Activated naive CD8-positive, alpha-beta T cell (primary cell): ENCODE data around the gene HDAC7.

Source experiments
- H3K27ac Mint-ChIP-seq: one replicate; pipeline ENCODE4 v1.8.0; 2021; ENCODE audit warnings: mixed read lengths
- H3K27me3 Mint-ChIP-seq: one replicate; pipeline ENCODE4 v1.8.0; 2021; ENCODE audit warnings: mixed read lengths
- H3K36me3 Mint-ChIP-seq: one replicate; pipeline ENCODE4 v1.8.0; 2021; ENCODE audit warnings: mixed read lengths
- H3K4me1 Mint-ChIP-seq: one replicate; pipeline ENCODE4 v1.8.0; 2021; ENCODE audit warnings: low read depth, mixed read lengths
- H3K4me3 Mint-ChIP-seq: one replicate; pipeline ENCODE4 v1.8.0; 2021; ENCODE audit warnings: mild to moderate bottlenecking, mixed read lengths
- H3K9me3 Mint-ChIP-seq: one replicate; pipeline ENCODE4 v1.8.0; 2021; ENCODE audit warnings: low read depth, mixed read lengths

Gene HDAC7

DNA sequence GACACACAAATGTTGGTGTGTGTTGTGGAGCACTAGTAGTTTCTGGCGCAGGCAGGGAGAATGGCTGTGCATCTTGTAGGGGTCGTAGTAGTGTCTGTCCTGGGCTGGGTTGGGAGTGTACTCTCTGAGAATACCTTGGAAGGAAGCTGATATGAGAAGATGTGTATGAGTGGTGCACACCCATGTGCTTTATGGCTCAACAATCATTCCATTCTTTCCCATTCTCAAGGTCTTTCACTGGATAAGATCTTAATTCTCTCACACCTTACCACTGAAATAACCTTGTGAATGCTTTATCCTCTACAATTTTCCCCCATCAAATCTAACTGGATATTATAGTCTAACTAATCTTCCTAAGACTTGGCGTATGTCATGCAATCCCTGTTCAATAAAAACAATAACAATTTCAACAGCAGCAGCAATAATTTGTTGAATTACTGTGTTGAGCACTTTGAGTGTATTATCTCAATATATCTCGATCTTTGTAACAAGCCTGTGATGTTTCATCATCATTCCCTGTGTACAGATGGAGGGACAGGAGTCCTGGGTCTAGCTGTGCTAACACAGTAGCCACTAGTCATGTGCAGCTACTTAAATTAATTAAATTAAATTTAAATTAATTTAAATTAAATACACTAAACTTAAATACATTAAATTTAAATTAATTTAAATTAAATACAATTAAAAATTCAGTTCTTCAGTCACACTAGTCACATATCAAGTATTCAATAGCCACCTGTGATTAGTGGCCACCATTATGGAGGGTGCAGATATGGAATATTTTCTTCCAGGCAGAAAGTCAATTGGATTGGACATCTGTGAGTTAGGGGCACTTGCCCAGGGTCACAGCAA, 50.2 kb downstream of the HDAC7 start:
- no peak overlapping the region for H3K4me3 Mint-ChIP-seq
- peaks cover 31% of the 10 kb centered on the region for H3K4me1 Mint-ChIP-seq
- no peaks in the 10 kb centered on the region for H3K27me3 Mint-ChIP-seq
- H3K9me3 Mint-ChIP-seq, result no peaks in the 10 kb centered on the region
- no peaks in the 10 kb centered on the region for H3K36me3 Mint-ChIP-seq
- no peak overlapping the region for H3K27ac Mint-ChIP-seq

DNA sequence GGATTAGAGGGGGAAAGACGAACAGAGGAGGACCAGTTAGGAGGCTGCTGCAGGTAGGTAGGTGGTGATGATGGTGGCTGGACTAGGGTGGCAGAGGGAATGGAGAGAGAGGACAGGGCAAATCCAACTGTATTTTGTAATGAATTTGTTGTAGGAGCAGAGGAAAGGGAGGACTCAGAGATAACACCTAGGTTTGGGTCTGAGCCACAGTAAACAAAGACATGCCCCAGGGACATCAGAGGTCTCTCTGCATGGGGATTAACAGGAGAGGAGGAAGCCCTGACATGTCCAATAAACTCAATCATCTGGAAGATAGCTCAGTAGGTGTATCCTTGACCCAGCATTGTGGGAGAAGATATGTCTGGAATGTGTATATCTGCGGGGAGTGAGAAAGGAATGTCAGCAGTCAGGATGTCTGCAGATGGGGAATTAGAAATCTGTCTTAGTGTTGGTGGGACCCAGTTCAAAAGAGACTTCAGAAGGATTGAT, 51.3 kb downstream of the HDAC7 start:
- no peaks in the 10 kb centered on the region for H3K27me3 Mint-ChIP-seq
- H3K4me3 Mint-ChIP-seq, result no peak overlapping the region
- no peaks in the 10 kb centered on the region for H3K9me3 Mint-ChIP-seq
- no peak overlapping the region for H3K27ac Mint-ChIP-seq
- peaks cover 23% of the 10 kb centered on the region for H3K4me1 Mint-ChIP-seq
- no peaks in the 10 kb centered on the region for H3K36me3 Mint-ChIP-seq

DNA sequence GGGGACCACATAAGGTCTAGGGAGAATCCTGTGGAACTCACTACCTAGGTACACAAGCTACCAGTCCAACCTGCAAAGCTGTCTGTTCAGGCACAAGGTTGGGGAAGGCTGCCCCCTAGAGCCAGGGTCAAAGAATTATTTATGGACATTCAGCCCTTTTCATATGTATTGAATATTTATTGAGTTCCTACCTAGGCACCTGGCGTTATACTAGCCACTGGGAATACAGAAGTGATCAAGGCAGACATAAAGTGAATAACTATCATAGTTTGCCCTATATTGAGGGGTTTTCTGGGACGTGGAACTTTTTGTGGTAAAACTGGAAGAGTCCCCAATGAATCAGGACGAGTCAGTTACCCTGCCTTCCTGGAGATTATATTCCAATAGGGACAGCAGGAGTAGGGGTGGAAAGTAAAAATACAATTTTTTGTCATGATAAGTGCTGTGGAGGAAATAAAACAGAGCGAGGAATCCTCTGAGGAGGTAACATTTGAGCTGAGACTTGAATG, 52.4 kb downstream of the HDAC7 start:
- Mint-ChIP-seq H3K27ac (no peak overlapping the region), H3K9me3 (no peaks in the 10 kb centered on the region), H3K4me1 (peaks cover 20% of the 10 kb centered on the region), H3K27me3 (no peaks in the 10 kb centered on the region), H3K4me3 (no peak overlapping the region), H3K36me3 (no peaks in the 10 kb centered on the region)

DNA sequence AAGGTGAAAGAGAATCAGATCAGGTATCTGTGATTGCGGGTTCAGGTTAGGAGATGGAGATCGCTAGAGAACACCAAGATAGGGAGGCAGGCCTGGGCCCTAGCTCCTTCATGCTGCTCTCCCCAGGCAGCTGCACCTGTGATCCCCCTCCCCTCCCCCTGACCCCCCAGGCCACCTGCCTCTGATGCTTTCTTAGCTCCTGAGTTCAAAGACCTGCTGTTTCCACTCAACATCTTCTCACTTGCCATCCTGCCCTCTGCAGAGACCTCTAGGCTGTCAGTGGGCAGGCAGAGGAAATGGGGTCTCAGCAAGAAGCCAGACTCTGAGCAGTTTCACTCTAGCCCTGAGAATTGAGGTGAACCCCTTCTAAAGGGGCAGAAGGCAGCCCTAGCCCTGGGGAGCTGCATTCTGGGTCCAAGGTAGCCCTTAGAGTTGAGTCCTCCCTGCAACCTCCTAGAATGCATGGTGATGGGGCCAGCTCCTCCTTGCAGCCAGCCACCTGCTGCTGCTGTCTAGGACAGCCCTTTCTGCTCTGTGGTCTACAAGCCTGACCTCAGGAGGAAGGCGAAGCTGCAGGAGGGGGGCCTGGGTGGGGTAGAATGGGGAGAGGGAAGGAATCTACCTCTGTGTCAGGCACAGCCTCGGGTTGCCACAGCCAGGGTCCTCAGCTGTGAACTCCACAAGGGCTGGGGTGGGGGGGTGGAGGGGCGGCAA, 53.0 kb downstream of the HDAC7 start:
- Mint-ChIP-seq H3K36me3 (no peaks in the 10 kb centered on the region), H3K4me3 (no peak overlapping the region), H3K27ac (no peak overlapping the region), H3K9me3 (no peaks in the 10 kb centered on the region), H3K27me3 (no peaks in the 10 kb centered on the region), H3K4me1 (peaks cover 17% of the 10 kb centered on the region)

DNA sequence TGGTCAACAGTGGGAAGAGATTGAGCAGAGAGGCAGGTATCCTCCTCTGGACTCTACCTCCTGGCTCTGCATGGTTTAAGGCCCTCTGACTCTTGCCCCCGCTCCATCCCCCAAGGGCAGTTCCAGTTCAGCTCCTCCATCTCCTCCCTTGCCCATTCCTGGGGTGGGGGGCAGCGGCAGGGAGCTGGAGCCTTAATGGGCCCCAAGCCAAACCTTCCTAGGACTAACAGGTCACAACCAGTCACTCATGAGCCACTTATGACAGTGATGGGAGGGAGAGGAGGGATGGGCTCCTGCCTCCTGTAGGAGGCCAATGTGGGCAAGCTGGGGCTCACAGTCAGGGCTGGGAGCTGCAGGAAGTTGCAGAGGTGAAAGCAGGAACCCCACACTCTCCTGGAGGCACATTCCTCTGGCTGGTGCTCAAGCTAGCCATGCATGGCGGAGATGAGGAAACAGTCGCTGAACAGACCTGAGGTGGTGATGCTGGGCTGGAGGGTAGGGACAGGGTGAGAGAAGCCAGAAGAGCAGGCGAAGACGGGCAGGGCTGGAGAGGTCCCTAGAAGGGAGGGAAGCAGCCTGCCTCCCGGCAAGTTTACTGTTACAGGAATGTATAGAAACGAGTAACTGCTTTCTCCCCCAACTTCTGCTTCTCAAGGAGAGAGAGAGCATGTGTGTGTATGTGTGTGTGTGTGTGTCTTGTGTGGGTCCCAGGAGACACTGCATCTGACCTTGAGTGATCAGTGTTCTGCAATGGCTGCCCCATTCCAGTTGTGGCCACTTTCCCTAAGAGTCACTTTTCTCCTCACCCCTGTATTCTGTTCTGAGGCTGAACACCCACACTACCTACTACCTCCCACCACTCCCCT, 56.0 kb downstream of the HDAC7 start:
- Mint-ChIP-seq H3K9me3 (no peaks in the 10 kb centered on the region), H3K27me3 (no peaks in the 10 kb centered on the region), H3K4me3 (no peak overlapping the region), H3K27ac (no peak overlapping the region), H3K36me3 (no peaks in the 10 kb centered on the region), H3K4me1 (peaks cover 21% of the 10 kb centered on the region)

DNA sequence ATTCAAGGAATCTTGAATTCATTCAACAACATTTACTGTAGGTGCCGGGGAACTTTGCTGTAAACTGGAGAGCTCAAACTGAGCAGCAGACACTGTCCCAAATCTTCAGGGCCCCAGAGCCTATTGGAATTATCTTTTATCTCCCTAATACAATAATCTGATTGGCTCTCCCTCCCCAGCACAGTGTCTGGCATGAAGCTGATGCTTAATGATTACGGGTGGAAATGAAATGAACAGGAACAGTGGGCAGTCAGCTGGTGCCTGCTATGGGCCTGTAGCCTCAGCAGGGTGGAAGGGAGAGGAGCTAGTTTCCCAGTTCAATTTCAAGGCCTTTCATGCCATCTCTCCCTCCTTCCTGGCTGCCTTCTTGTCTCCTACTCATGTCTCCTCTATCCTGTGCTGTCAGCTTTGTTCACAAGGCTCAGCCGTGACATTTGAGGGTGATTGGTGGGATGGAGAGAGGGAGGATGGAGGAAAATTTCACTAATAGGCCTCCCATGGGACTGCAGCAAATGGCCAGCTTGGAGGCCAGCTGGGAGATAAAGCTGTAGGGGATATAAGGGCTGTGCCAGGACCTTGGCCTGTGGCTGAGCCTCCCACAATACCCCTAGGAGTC, 56.7 kb downstream of the HDAC7 start:
- Mint-ChIP-seq H3K4me1 (peaks cover 25% of the 10 kb centered on the region), H3K4me3 (no peak overlapping the region), H3K9me3 (no peaks in the 10 kb centered on the region), H3K27me3 (no peaks in the 10 kb centered on the region), H3K27ac (no peak overlapping the region), H3K36me3 (no peaks in the 10 kb centered on the region)

DNA sequence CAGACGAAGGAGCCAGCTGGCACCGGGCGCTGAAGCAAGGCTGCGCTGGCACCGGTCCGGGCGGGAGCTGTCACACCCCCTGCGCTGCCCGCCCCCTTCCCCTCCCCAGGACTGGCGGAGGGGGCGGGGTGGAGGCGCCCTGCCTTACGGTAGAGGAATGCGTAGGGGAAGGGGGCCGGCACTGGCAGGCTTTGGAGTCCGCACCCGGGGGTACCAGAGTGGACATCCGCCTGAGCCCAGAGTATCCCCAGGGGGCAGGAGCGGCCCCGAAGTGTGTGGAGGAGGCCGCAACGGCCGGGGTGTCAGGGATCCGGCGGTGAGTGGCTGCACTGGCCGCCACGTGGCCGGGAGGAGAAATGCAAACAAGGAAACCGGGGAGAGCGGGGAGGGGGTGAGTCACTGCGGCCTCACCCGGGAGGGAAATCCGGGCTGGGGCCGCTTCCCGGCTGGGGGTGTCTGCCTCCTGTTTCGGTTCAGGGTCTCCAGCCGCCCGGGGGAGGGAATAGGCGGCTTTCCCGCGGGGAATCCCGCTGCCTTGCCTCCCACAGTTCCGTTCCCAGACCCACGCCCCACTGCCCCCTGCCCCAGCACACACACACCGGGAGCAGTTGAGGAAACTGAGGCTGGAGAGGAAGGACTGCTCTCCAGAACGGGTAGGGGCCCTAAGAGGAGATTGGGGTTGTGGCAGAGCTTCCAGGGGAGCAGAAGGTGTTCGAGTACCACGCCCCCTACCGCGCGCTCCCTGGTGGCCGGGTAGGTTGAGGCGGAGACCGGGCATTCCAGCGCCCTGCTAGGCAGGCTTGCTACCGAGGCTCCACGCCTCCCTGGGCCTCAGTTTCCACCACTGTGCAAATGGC, 60.6 kb downstream of the HDAC7 start, which contains the start of gene RAPGEF3:
RAPGEF3 (minus strand) TSS at position 47 of the 857 bp plus-strand sequence. CDS start 324 bp downstream, outside the sequence.
- Mint-ChIP-seq H3K9me3 (no peaks in the 10 kb centered on the region), H3K27me3 (no peaks in the 10 kb centered on the region), H3K27ac (peak within 1 kb of the TSS; percentile 28), H3K36me3 (no peaks in the 10 kb centered on the region), H3K4me1 (peaks cover 28% of the 10 kb centered on the region), H3K4me3 (peak within 1 kb of the TSS; percentile 78)

DNA sequence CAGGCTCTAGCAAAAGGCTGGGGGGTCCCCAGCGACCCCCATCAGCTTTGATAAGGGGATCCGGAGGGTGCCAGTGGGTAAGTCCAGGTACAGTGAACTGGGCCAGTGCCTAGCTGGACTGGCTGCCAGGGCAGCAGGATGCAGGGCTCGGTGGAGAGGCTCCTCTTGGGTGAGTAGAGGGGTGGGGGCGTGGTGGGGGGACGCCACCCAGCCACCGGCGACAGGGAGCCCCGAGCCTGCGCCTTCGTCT, 61.2 kb downstream of the HDAC7 start:
- no peak overlapping the region for H3K27ac Mint-ChIP-seq
- H3K36me3 Mint-ChIP-seq, result no peaks in the 10 kb centered on the region
- H3K9me3 Mint-ChIP-seq, result no peaks in the 10 kb centered on the region
- H3K4me3 Mint-ChIP-seq, result peak overlapping the region; percentile 78
- peaks cover 28% of the 10 kb centered on the region for H3K4me1 Mint-ChIP-seq
- H3K27me3 Mint-ChIP-seq, result no peaks in the 10 kb centered on the region

DNA sequence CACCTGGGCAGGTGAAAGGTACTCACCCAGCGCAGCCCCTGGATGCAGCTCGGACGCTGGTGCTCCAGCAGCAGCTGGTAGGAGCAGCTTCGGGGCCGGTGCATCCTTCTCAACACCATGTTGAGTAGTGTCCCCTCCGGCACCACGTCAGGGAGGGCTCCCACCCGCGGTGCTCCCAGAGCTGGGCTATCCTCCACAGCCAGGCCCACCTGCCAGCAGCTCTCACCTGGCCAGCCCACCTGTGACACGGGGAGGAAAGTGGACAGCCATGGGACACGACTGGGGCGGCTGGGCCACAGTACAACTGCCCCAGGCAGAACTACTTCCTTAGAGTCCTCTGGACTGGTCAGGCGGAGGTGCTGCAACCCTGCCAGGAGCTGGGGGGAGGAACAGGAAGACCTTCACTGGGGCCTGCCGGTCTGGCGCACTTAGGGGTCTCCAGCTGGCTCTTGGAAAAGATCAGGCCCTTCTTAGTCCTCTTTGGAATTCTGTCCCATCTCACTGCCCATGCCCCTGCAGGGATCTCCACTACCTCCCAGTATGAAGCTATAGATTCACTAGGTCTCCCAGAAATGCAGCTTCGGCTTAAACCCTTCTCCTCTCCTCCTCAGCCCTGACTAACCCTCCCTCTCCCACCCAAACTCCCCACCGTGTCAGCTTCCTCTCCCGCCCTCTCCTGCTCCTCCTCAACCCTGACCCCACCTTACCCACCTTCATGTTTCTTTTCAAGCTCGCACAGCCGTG, 61.7 kb downstream of the HDAC7 start:
- H3K27ac Mint-ChIP-seq, result no peak overlapping the region
- H3K4me3 Mint-ChIP-seq, result peak overlapping the region; percentile 78
- H3K36me3 Mint-ChIP-seq, result no peaks in the 10 kb centered on the region
- no peaks in the 10 kb centered on the region for H3K9me3 Mint-ChIP-seq
- H3K27me3 Mint-ChIP-seq, result no peaks in the 10 kb centered on the region
- peaks cover 28% of the 10 kb centered on the region for H3K4me1 Mint-ChIP-seq

DNA sequence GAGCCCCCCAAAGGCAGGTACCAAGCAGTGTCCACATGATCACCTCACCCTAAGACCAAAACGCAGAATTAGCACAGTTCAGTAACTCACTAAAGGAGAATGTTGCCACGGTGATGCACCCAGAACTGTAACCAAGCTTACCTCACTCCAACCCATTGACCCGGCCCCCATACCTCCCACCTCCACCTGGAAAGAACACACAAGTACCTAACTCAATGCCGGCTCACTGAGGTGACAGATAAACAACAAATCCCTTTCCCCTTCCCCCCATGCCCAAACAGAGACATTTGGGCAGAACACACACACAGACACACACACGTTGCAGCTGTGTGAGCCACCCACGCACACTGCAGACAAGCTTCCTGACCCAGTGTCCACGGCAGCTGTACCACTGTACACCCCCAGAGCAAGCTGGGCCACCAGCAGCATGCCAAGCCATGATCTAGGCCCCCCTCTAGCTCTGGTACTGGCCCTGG, 62.3 kb downstream of the HDAC7 start:
- Mint-ChIP-seq H3K36me3 (no peaks in the 10 kb centered on the region), H3K9me3 (no peaks in the 10 kb centered on the region), H3K27me3 (no peaks in the 10 kb centered on the region), H3K4me1 (peaks cover 28% of the 10 kb centered on the region), H3K4me3 (peak overlapping the region; percentile 40), H3K27ac (no peak overlapping the region)

DNA sequence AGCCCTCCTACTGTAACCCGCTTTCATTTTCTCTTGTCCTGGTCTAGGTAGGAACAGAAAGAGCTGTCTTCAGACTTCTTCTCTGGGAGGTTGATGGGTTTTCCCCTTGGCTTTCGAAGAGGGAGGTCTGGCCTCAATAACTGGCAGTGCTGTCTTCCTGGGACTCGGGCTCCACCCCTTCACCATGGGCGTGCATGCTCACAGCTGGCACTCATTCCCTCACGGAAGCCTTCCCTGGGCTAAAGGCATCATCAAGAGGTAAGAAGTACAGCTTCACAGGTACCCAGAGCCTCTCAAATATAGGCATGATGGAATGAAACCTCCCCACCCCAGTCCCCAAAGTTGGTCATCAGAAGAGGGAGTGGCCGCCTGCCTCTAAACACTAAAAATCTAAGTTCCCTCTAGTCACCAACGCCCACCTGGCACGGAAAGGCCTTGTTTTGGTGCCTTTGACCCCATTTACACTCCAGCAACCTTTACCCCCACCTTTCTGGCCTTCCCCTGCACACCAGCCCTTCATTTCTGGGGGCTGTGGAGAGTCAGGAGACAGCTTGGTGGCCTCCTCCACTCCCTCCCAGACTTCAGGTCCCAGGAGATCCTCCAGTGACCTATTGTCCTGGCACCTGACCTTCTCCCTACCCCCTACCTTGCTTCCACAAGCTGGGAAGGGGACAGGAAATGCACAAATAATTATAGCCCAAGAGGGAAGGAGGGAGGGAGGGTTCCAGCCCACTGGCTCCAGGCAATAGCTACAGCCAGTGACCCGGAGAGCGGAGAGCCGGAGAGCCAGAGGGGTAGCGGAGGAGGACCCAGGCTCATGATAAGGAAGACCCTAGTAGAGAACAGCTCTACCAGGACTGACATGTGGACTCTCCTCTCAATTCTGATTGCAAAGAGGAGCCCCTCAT, 63.8 kb downstream of the HDAC7 start:
- Mint-ChIP-seq H3K36me3 (no peaks in the 10 kb centered on the region), H3K27ac (peak overlapping the region; percentile 13)

DNA sequence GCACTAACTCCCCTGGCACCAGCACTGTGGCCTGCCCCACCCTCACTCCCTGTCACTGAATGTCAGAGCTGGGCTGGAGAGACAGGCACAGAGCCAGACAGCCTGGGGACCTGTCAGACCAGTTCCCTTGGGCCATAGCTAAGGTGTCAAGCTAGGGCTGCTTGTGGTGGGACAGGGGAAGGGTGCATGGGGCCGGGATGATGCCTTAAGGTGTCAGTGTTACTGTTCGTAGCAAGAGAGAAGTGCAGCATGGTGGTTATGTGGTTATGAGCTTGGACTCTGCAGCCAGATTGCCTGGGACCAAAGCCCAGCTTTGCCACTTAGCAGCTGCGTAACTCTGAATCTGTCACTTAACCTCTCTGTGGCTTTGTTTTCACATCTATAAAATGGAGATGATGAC, 64.8 kb downstream of the HDAC7 start:
- no peak overlapping the region for H3K4me3 Mint-ChIP-seq
- no peak overlapping the region for H3K27ac Mint-ChIP-seq
- H3K9me3 Mint-ChIP-seq, result no peaks in the 10 kb centered on the region
- peaks cover 26% of the 10 kb centered on the region for H3K4me1 Mint-ChIP-seq
- H3K36me3 Mint-ChIP-seq, result no peaks in the 10 kb centered on the region
- no peaks in the 10 kb centered on the region for H3K27me3 Mint-ChIP-seq

More for the DNA sequence above, 63.8 kb downstream of the HDAC7 start:
- no peaks in the 10 kb centered on the region for H3K27me3 Mint-ChIP-seq
- peaks cover 26% of the 10 kb centered on the region for H3K4me1 Mint-ChIP-seq
- no peak overlapping the region for H3K4me3 Mint-ChIP-seq
- no peaks in the 10 kb centered on the region for H3K9me3 Mint-ChIP-seq
